B cell (primary cell): ENCODE data around the gene POU2F2. TPM values are rescaled to one million over a fixed set of nuclear protein-coding genes. Genes with fewer than 3 reads are reported as not detected.

Experiments
- ATAC-seq: fragments of 200-7000 bp; cut with Tn5 transposase; one replicate; pipeline ENCODE4 v1.10.0; 2021; ENCODE audit warnings: low read depth, mild to moderate bottlenecking, moderate number of reproducible peaks, moderate library complexity
- CTCF ChIA-PET: fragments of 350-600 bp; sonication (Branson Sonifier 250); formaldehyde crosslinking; loops from one replicate; lab custom pipeline; 2021; ENCODE audit warnings: antibody characterized with exemption, inconsistent platforms; lab: Charles Lee
- POLR2A ChIA-PET: fragments of 350-600 bp; sonication (Branson Sonifier 250); formaldehyde crosslinking; loops from one replicate; lab custom pipeline; 2021; ENCODE audit warnings: antibody characterized with exemption; lab: Charles Lee
- DNase-seq: peaks from one replicate; pipeline ENCODE4 v3.0.0; 2013
- H2AFZ ChIP-seq: 2 replicates; pipeline ENCODE4 v1.6.1; 2012; ENCODE audit warnings: mild to moderate bottlenecking, low read depth, low read length; ENCODE audit not compliant: insufficient read depth, poor library complexity, severe bottlenecking
- H3K27ac ChIP-seq, 2 donors: 1 replicate in 1 of 2; 2 replicates in 1 of 2; pipeline ENCODE4 v1.5.1; 2012 to 2013; ENCODE audit warnings: low read length in 2 of 2, mild to moderate bottlenecking in 2 of 2, moderate library complexity in 1 of 2
- H3K27me3 ChIP-seq, 4 experiments: fragments of 200-600 bp in 1 of 4; sonication (generic) in 1 of 4; replicated peaks in 1 of 4; 1 replicate in 2 of 4; 2 replicates in 2 of 4; pipeline versions ENCODE4 v1.6.1 to v1.7.0; 2013 to 2016; ENCODE audit warnings: low read length in 3 of 4, mild to moderate bottlenecking in 2 of 4, mixed read lengths in 1 of 4, moderate library complexity in 1 of 4; ENCODE audit not compliant: insufficient read depth in 4 of 4, control insufficient read depth in 3 of 4; ENCODE audit errors: control extremely low read depth in 1 of 4
- H3K36me3 ChIP-seq, 2 experiments: replicated peaks in 1 of 2; 1 replicate in 1 of 2; 2 replicates in 1 of 2; pipeline versions ENCODE4 v1.6.1 to v1.7.1; 2013; ENCODE audit warnings: low read length in 1 of 2; ENCODE audit not compliant: insufficient read depth in 2 of 2, control insufficient read depth in 1 of 2; ENCODE audit errors: control extremely low read depth in 1 of 2, extremely low read depth in 1 of 2
- H3K4me1 ChIP-seq, 2 donors: fragments of 200-600 bp in 1 of 2; sonication (generic) in 1 of 2; 1 replicate in 1 of 2; 2 replicates in 1 of 2; pipeline versions ENCODE4 v1.5.1 to v1.6.1; 2013 to 2017; ENCODE audit warnings: low read length in 2 of 2; ENCODE audit not compliant: control insufficient read depth in 2 of 2, insufficient read depth in 2 of 2
- H3K4me2 ChIP-seq: replicated peaks from 2 replicates; pipeline ENCODE3; 2012; ENCODE audit warnings: mild to moderate bottlenecking, low read depth, low read length; ENCODE audit not compliant: poor library complexity, severe bottlenecking
- H3K4me3 ChIP-seq, 5 experiments: fragments of 200-600 bp in 1 of 5; sonication (generic) in 1 of 5; 1 replicate in 3 of 5; 2 replicates in 2 of 5; pipeline versions ENCODE4 v1.5.1 to v1.7.0; 2011 to 2016; ENCODE audit warnings: low read length in 4 of 5, mild to moderate bottlenecking in 4 of 5, low read depth in 2 of 5, control low read depth in 1 of 5, moderate library complexity in 1 of 5; ENCODE audit not compliant: insufficient read depth in 1 of 5; ENCODE audit errors: control extremely low read depth in 1 of 5, extremely low read depth in 1 of 5
- H3K79me2 ChIP-seq: fragments of 200-600 bp; sonication (generic); one replicate; pipeline ENCODE4 v1.6.0; 2016; ENCODE audit warnings: low read length; ENCODE audit not compliant: control insufficient read depth, insufficient read depth
- H3K9ac ChIP-seq: fragments of 200-600 bp; sonication (generic); 2 replicates; pipeline ENCODE4 v1.6.1; 2017; ENCODE audit warnings: mild to moderate bottlenecking, low read length, moderate library complexity
- H3K9me3 ChIP-seq, 3 donors: one replicate each; pipeline versions ENCODE4 v1.6.1 to v1.7.1; 2013; ENCODE audit warnings: low read length in 2 of 3; ENCODE audit not compliant: control insufficient read depth in 2 of 3, insufficient read depth in 1 of 3; ENCODE audit errors: control extremely low read depth in 1 of 3
- H4K20me1 ChIP-seq: 2 replicates; pipeline ENCODE4 v1.6.0; 2012; ENCODE audit warnings: mild to moderate bottlenecking, low read length; ENCODE audit not compliant: insufficient read depth, control insufficient read depth, poor library complexity, severe bottlenecking
- H3K27ac Mint-ChIP-seq: one replicate; pipeline ENCODE4 v1.8.0; 2021; ENCODE audit warnings: mixed read lengths
- H3K27me3 Mint-ChIP-seq: one replicate; pipeline ENCODE4 v1.8.0; 2021; ENCODE audit warnings: mixed read lengths
- H3K4me1 Mint-ChIP-seq: one replicate; pipeline ENCODE4 v1.8.0; 2021; ENCODE audit warnings: mixed read lengths
- H3K4me3 Mint-ChIP-seq: one replicate; pipeline ENCODE4 v1.8.0; 2021; ENCODE audit warnings: mixed read lengths
- H3K9me3 Mint-ChIP-seq: one replicate; pipeline ENCODE4 v1.8.0; 2022; ENCODE audit warnings: mixed read lengths; ENCODE audit not compliant: insufficient read depth
- EZH2 ChIP-seq: IDR thresholded peaks from 2 replicates; pipeline ENCODE4 v1.6.1; 2012; ENCODE audit warnings: borderline replicate concordance, low read depth, mild to moderate bottlenecking, moderate library complexity, low read length; ENCODE audit not compliant: insufficient read depth, poor library complexity, severe bottlenecking
- WGBS: methylation state at CpG from one replicate; pipeline ENCODE4 v1.1.5; 2013; ENCODE audit warnings: missing lambda C conversion rate; ENCODE audit not compliant: insufficient coverage; 5-methylcytosine and 5-hydroxymethylcytosine counted together
- intact Hi-C: fragments of 100-400 bp; cut with micrococcal nuclease; formaldehyde crosslinking; loops from one replicate; pipeline ENCODE4 v1.10.0; 2022
- polyA plus RNA-seq: library from polyadenylated mRNA; depleted of rRNA; stranded (reverse); fragments of >200 nt; gene quantifications from 2 replicates; pipeline ENCODE4 v1.2.3, GENCODE V29; 2012
- total RNA-seq, 2 donors: library from RNA; stranded (reverse); fragments of 120-200 nt in 1 of 2; gene quantifications; 1 replicate in 1 of 2; 2 replicates in 1 of 2; pipeline versions ENCODE4 v1.2.3 to v1.2.4, GENCODE V29; 2013 to 2022
- TF ChIP-seq, protein P1 (sequence below): fragments of 200-600 bp; IDR thresholded peaks from one replicate; pipeline ENCODE4 v1.8.0; 2022; ENCODE audit warnings: antibody characterized with exemption, mild to moderate bottlenecking

POU2F2 gene
- total and polyA plus RNA-seq, 2 donors (not counting 1 experiment from before 2014, with no cell fraction given) = 152 to 170 TPM

DNA sequence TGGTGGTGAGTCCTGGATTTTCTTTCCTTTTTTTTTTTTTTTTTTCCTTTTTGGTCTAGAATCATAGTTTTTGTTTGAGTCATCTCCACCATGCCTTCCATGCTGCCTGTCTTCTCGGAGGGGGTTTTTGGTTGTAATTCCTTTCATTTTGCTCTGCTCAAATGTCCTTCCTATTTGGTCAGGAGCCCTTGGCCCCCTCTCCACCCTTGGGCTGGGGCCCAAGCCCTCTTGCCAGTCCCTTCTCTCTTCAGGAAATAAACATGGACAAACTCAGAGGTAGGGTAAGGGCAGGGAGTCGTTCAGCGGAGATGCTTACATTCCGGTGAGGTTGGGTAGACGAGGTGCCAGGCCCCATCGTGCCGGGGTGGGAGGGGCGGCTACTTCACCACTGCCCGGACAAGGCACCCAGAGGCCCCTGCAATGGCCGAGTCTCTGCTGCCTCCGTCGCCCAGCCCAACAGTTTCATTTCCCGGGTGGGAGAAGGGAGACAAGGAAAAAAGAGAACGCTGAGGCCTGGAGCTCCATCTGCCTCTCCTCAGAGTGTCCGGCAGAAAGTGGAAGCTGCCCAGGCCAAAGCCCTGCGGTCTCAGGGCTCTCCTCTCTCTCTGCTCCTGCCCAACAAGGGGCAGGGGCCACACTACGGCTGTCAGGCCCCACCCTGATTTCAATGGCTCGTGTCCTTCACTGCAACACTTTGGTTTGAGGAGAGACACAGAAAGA lies 43.6 kb downstream of the POU2F2 start:
- Histone ChIP-seq H3K27ac (peak overlapping the region in 1 of 2 donors; percentile 69), H3K4me2 (peak overlapping the region; percentile 29), H3K9ac (no peak overlapping the region), H3K79me2 (peaks cover 2% of the 10 kb centered on the region), H3K27me3 (no peaks in the 10 kb centered on the region), H3K9me3 (no peaks in the 10 kb centered on the region), H2AFZ (no peak overlapping the region), H3K36me3 (peaks cover 0 to 26% of the 10 kb centered on the region in 2 experiments), H3K4me1 (peaks cover 16 to 49% of the 10 kb centered on the region in 2 donors), H3K4me3 (no peak overlapping the region), H4K20me1 (peaks cover 46% of the 10 kb centered on the region)
- peak overlapping the region; percentile 13 for H3K4me3 Mint-ChIP-seq
- ATAC-seq (no peak), DNase-seq (no peak)
- H3K27ac Mint-ChIP-seq = peak overlapping the region; percentile 64
- TF ChIP-seq, protein P1, sequence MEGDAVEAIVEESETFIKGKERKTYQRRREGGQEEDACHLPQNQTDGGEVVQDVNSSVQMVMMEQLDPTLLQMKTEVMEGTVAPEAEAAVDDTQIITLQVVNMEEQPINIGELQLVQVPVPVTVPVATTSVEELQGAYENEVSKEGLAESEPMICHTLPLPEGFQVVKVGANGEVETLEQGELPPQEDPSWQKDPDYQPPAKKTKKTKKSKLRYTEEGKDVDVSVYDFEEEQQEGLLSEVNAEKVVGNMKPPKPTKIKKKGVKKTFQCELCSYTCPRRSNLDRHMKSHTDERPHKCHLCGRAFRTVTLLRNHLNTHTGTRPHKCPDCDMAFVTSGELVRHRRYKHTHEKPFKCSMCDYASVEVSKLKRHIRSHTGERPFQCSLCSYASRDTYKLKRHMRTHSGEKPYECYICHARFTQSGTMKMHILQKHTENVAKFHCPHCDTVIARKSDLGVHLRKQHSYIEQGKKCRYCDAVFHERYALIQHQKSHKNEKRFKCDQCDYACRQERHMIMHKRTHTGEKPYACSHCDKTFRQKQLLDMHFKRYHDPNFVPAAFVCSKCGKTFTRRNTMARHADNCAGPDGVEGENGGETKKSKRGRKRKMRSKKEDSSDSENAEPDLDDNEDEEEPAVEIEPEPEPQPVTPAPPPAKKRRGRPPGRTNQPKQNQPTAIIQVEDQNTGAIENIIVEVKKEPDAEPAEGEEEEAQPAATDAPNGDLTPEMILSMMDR = no peak
- TF ChIP-seq EZH2 = no peak
- H3K27me3 Mint-ChIP-seq = no peaks in the 10 kb centered on the region
- POLR2A ChIA-PET = no interaction called here
- WGBS = 77% methylated on average over 14 of the region's 18 CpGs
- H3K9me3 Mint-ChIP-seq = no peaks in the 10 kb centered on the region
- intact Hi-C loops = no loop called here
- peaks cover 51% of the 10 kb centered on the region for H3K4me1 Mint-ChIP-seq
- CTCF ChIA-PET = no interaction called here

GRCh38 chr19:42086770-42087550 lies 45.3 kb downstream of the POU2F2 start:
- CTCF ChIA-PET = no interaction called here
- DNase-seq (no peak), ATAC-seq (no peak)
- Mint-ChIP-seq H3K27ac (peak overlapping the region; percentile 37), H3K9me3 (no peaks in the 10 kb centered on the region), H3K4me1 (peaks cover 46% of the 10 kb centered on the region), H3K27me3 (no peaks in the 10 kb centered on the region), H3K4me3 (no peak overlapping the region)
- Histone ChIP-seq H3K4me3 (no peak overlapping the region), H3K27ac (no peak overlapping the region), H3K36me3 (peaks cover 0 to 20% of the 10 kb centered on the region in 2 experiments), H4K20me1 (peaks cover 35% of the 10 kb centered on the region), H3K79me2 (peaks cover 2% of the 10 kb centered on the region), H3K4me1 (peaks cover 16 to 43% of the 10 kb centered on the region in 2 donors), H3K9me3 (no peaks in the 10 kb centered on the region), H3K9ac (no peak overlapping the region), H2AFZ (no peak overlapping the region), H3K27me3 (no peaks in the 10 kb centered on the region), H3K4me2 (no peak overlapping the region)
- no CpG with 5 or more reads among the region's 11 CpGs for WGBS
- TF ChIP-seq, protein P1 = no peak
- TF ChIP-seq EZH2 = no peak
- intact Hi-C loops = no loop called here
- POLR2A ChIA-PET = no interaction called here
